B cell (primary cell): ENCODE measurements around the gene RPS5. TPM values are rescaled to one million over a fixed set of nuclear protein-coding genes. Genes with fewer than 3 reads are reported as not detected.

Source experiments
- ATAC-seq: fragments of 200-7000 bp; cut with Tn5 transposase; one replicate; pipeline ENCODE4 v1.10.0; 2021; ENCODE audit warnings: low read depth, mild to moderate bottlenecking, moderate number of reproducible peaks, moderate library complexity
- CTCF ChIA-PET: fragments of 350-600 bp; sonication (Branson Sonifier 250); formaldehyde crosslinking; loops from one replicate; lab custom pipeline; 2021; ENCODE audit warnings: antibody characterized with exemption, inconsistent platforms; lab: Charles Lee
- POLR2A ChIA-PET: fragments of 350-600 bp; sonication (Branson Sonifier 250); formaldehyde crosslinking; loops from one replicate; lab custom pipeline; 2021; ENCODE audit warnings: antibody characterized with exemption; lab: Charles Lee
- DNase-seq: peaks from one replicate; pipeline ENCODE4 v3.0.0; 2013
- H2AFZ ChIP-seq: 2 replicates; pipeline ENCODE4 v1.6.1; 2012; ENCODE audit warnings: mild to moderate bottlenecking, low read depth, low read length; ENCODE audit not compliant: insufficient read depth, poor library complexity, severe bottlenecking
- H3K27ac ChIP-seq, 2 donors: 1 replicate in 1 of 2; 2 replicates in 1 of 2; pipeline ENCODE4 v1.5.1; 2012 to 2013; ENCODE audit warnings: low read length in 2 of 2, mild to moderate bottlenecking in 2 of 2, moderate library complexity in 1 of 2
- H3K27me3 ChIP-seq, 4 experiments: fragments of 200-600 bp in 1 of 4; sonication (generic) in 1 of 4; replicated peaks in 1 of 4; 1 replicate in 2 of 4; 2 replicates in 2 of 4; pipeline versions ENCODE4 v1.6.1 to v1.7.0; 2013 to 2016; ENCODE audit warnings: low read length in 3 of 4, mild to moderate bottlenecking in 2 of 4, mixed read lengths in 1 of 4, moderate library complexity in 1 of 4; ENCODE audit not compliant: insufficient read depth in 4 of 4, control insufficient read depth in 3 of 4; ENCODE audit errors: control extremely low read depth in 1 of 4
- H3K36me3 ChIP-seq, 2 experiments: replicated peaks in 1 of 2; 1 replicate in 1 of 2; 2 replicates in 1 of 2; pipeline versions ENCODE4 v1.6.1 to v1.7.1; 2013; ENCODE audit warnings: low read length in 1 of 2; ENCODE audit not compliant: insufficient read depth in 2 of 2, control insufficient read depth in 1 of 2; ENCODE audit errors: control extremely low read depth in 1 of 2, extremely low read depth in 1 of 2
- H3K4me1 ChIP-seq, 2 donors: fragments of 200-600 bp in 1 of 2; sonication (generic) in 1 of 2; 1 replicate in 1 of 2; 2 replicates in 1 of 2; pipeline versions ENCODE4 v1.5.1 to v1.6.1; 2013 to 2017; ENCODE audit warnings: low read length in 2 of 2; ENCODE audit not compliant: control insufficient read depth in 2 of 2, insufficient read depth in 2 of 2
- H3K4me2 ChIP-seq: replicated peaks from 2 replicates; pipeline ENCODE3; 2012; ENCODE audit warnings: mild to moderate bottlenecking, low read depth, low read length; ENCODE audit not compliant: poor library complexity, severe bottlenecking
- H3K4me3 ChIP-seq, 5 experiments: fragments of 200-600 bp in 1 of 5; sonication (generic) in 1 of 5; 1 replicate in 3 of 5; 2 replicates in 2 of 5; pipeline versions ENCODE4 v1.5.1 to v1.7.0; 2011 to 2016; ENCODE audit warnings: low read length in 4 of 5, mild to moderate bottlenecking in 4 of 5, low read depth in 2 of 5, control low read depth in 1 of 5, moderate library complexity in 1 of 5; ENCODE audit not compliant: insufficient read depth in 1 of 5; ENCODE audit errors: control extremely low read depth in 1 of 5, extremely low read depth in 1 of 5
- H3K79me2 ChIP-seq: fragments of 200-600 bp; sonication (generic); one replicate; pipeline ENCODE4 v1.6.0; 2016; ENCODE audit warnings: low read length; ENCODE audit not compliant: control insufficient read depth, insufficient read depth
- H3K9ac ChIP-seq: fragments of 200-600 bp; sonication (generic); 2 replicates; pipeline ENCODE4 v1.6.1; 2017; ENCODE audit warnings: mild to moderate bottlenecking, low read length, moderate library complexity
- H3K9me3 ChIP-seq, 3 donors: one replicate each; pipeline versions ENCODE4 v1.6.1 to v1.7.1; 2013; ENCODE audit warnings: low read length in 2 of 3; ENCODE audit not compliant: control insufficient read depth in 2 of 3, insufficient read depth in 1 of 3; ENCODE audit errors: control extremely low read depth in 1 of 3
- H4K20me1 ChIP-seq: 2 replicates; pipeline ENCODE4 v1.6.0; 2012; ENCODE audit warnings: mild to moderate bottlenecking, low read length; ENCODE audit not compliant: insufficient read depth, control insufficient read depth, poor library complexity, severe bottlenecking
- H3K27ac Mint-ChIP-seq: one replicate; pipeline ENCODE4 v1.8.0; 2021; ENCODE audit warnings: mixed read lengths
- H3K27me3 Mint-ChIP-seq: one replicate; pipeline ENCODE4 v1.8.0; 2021; ENCODE audit warnings: mixed read lengths
- H3K4me1 Mint-ChIP-seq: one replicate; pipeline ENCODE4 v1.8.0; 2021; ENCODE audit warnings: mixed read lengths
- H3K4me3 Mint-ChIP-seq: one replicate; pipeline ENCODE4 v1.8.0; 2021; ENCODE audit warnings: mixed read lengths
- H3K9me3 Mint-ChIP-seq: one replicate; pipeline ENCODE4 v1.8.0; 2022; ENCODE audit warnings: mixed read lengths; ENCODE audit not compliant: insufficient read depth
- EZH2 ChIP-seq: IDR thresholded peaks from 2 replicates; pipeline ENCODE4 v1.6.1; 2012; ENCODE audit warnings: borderline replicate concordance, low read depth, mild to moderate bottlenecking, moderate library complexity, low read length; ENCODE audit not compliant: insufficient read depth, poor library complexity, severe bottlenecking
- WGBS: methylation state at CpG from one replicate; pipeline ENCODE4 v1.1.5; 2013; ENCODE audit warnings: missing lambda C conversion rate; ENCODE audit not compliant: insufficient coverage; 5-methylcytosine and 5-hydroxymethylcytosine counted together
- intact Hi-C: fragments of 100-400 bp; cut with micrococcal nuclease; formaldehyde crosslinking; loops from one replicate; pipeline ENCODE4 v1.10.0; 2022
- polyA plus RNA-seq: library from polyadenylated mRNA; depleted of rRNA; stranded (reverse); fragments of >200 nt; gene quantifications from 2 replicates; pipeline ENCODE4 v1.2.3, GENCODE V29; 2012
- total RNA-seq, 2 donors: library from RNA; stranded (reverse); fragments of 120-200 nt in 1 of 2; gene quantifications; 1 replicate in 1 of 2; 2 replicates in 1 of 2; pipeline versions ENCODE4 v1.2.3 to v1.2.4, GENCODE V29; 2013 to 2022
- TF ChIP-seq, protein P1 (sequence below): fragments of 200-600 bp; IDR thresholded peaks from one replicate; pipeline ENCODE4 v1.8.0; 2022; ENCODE audit warnings: antibody characterized with exemption, mild to moderate bottlenecking

The RPS5 gene
- total and polyA plus RNA-seq, 2 donors (not counting 1 experiment from before 2014, with no cell fraction given): 1,311 to 4,330 TPM

DNA sequence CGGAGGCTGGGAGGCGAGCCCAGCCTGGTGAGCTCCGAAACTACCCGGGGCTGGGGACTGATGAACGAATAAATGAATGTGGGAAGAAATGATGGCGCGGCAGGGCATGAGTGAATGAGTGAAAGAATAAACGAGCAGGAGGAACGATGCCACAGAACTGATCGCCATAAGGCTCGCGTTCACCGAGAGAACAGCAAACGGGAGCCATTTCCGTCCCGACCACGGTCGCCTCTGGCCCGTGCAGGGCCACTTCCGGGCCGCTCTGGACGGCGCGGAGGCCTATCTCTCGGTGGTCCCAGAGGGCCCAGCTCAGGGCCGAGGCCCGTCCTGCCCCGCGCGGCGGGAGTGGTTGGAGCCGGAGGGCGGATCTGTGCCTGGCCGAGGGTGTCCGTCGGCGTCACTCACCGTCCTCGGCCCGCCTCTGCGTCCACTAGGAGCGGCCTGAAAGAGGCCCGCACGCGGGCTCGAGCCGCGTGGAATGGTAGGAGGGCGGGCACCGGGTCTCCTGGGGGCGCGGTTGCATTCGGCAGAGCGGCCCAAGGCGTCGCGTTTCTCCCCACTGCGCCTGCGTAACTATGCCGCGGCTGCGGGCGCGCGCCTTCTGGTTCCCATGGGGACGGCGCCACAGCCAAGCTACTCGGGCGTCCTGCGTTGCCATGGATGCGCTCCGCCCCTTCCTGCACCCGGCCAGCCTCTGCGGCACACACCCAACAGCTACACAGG, 24.6 kb upstream of the RPS5 start, which contains the start of gene ZNF497:
ZNF497 (minus strand) TSS at position 480 of the 723 bp plus-strand sequence. CDS start 5,116 bp downstream, outside the sequence.
- peak within 1 kb of the TSS; percentile 69 to 90 (median 74) for H3K4me3 ChIP-seq
- H3K4me1 Mint-ChIP-seq: peaks cover 17% of the 10 kb centered on the region
- peak within 1 kb of the TSS; percentile 97 for H3K27ac Mint-ChIP-seq
- intact Hi-C loops: loop anchor here (1.0 to 5.0 kb wide), 11 partner anchors 15 to 196 kb away; partner anchors contain the start of genes ERVK3-1, UBE2M, ZNF324B and ZNF446
- H3K27me3 ChIP-seq: peaks cover 0 to 13% (median 5%) of the 10 kb centered on the region in 4 experiments
- H4K20me1 ChIP-seq: no peaks in the 10 kb centered on the region
- POLR2A ChIA-PET: interaction anchor here (0.5 to 3.7 kb wide), 21 partner anchors 13 to 1609 kb away, joined by 3 to 35 read pairs (median 6); partner anchors contain the start of genes ERVK3-1, RPS5, TRIM28 and UBE2M
- DNase-seq (peak; percentile 99), ATAC-seq (peak; percentile 83)
- peak within 1 kb of the TSS; percentile 80 to 81 for H3K27ac ChIP-seq
- peaks cover 11 to 30% of the 10 kb centered on the region in 2 donors for H3K4me1 ChIP-seq
- TF ChIP-seq, protein P1, sequence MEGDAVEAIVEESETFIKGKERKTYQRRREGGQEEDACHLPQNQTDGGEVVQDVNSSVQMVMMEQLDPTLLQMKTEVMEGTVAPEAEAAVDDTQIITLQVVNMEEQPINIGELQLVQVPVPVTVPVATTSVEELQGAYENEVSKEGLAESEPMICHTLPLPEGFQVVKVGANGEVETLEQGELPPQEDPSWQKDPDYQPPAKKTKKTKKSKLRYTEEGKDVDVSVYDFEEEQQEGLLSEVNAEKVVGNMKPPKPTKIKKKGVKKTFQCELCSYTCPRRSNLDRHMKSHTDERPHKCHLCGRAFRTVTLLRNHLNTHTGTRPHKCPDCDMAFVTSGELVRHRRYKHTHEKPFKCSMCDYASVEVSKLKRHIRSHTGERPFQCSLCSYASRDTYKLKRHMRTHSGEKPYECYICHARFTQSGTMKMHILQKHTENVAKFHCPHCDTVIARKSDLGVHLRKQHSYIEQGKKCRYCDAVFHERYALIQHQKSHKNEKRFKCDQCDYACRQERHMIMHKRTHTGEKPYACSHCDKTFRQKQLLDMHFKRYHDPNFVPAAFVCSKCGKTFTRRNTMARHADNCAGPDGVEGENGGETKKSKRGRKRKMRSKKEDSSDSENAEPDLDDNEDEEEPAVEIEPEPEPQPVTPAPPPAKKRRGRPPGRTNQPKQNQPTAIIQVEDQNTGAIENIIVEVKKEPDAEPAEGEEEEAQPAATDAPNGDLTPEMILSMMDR: no peak
- no peak for TF ChIP-seq EZH2
- H3K4me2 ChIP-seq: peak within 1 kb of the TSS; percentile 81
- WGBS: under 1% methylated on average over 74 of the region's 74 CpGs
- CTCF ChIA-PET: interaction anchor here (0.5 to 1.3 kb wide), 9 partner anchors 10 to 544 kb away, joined by 3 to 8 read pairs (median 4); partner anchors contain the start of genes ZBTB45 and ZNF584
- peaks cover 3% of the 10 kb centered on the region for H3K27me3 Mint-ChIP-seq
- no peaks in the 10 kb centered on the region for H3K79me2 ChIP-seq
- peaks cover 0 to 3% (median 0%) of the 10 kb centered on the region in 3 donors for H3K9me3 ChIP-seq
- peak within 1 kb of the TSS; percentile 95 for H3K4me3 Mint-ChIP-seq
- peak within 1 kb of the TSS; percentile 75 for H3K9ac ChIP-seq
- H3K9me3 Mint-ChIP-seq: no peaks in the 10 kb centered on the region
- H3K36me3 ChIP-seq: no peaks in the 10 kb centered on the region
- peak within 1 kb of the TSS; percentile 87 for H2AFZ ChIP-seq
